Measurements from ENCODE around the gene SENP1.
A peak's percentile ranks its signal among the peaks of the same experiment; 100 is the strongest.

The SENP1 gene

GRCh38 chr12:48005001-48005749, 100.7 kb downstream of the SENP1 start:
- no peaks in the 10 kb centered on the region for H3K9me3 Mint-ChIP-seq
- H3K4me3 Mint-ChIP-seq = peak overlapping the region; percentile 83 to 88 (median 83)
- no peaks in the 10 kb centered on the region for H3K36me3 Mint-ChIP-seq (ENCODE audit: low read depth)
- peaks cover 52% of the 10 kb centered on the region for H3K4me1 Mint-ChIP-seq
- no peak for TF ChIP-seq CTCF (IDR thresholded peaks at IDR 0.05; ENCODE audit: unreplicated experiment in 3 of 3)
- peak overlapping the region in 1 of 3 experiments; percentile 88 for H3K27ac Mint-ChIP-seq
- H3K27me3 Mint-ChIP-seq (ENCODE audit: low read depth) = peaks cover 92% of the 10 kb centered on the region

- no peak for TF ChIP-seq CTCF (IDR thresholded peaks at IDR 0.05; ENCODE audit: unreplicated experiment in 3 of 3)
- peaks cover 2% of the 10 kb centered on the region for H3K36me3 Mint-ChIP-seq (ENCODE audit: low read depth)
- H3K9me3 Mint-ChIP-seq = no peaks in the 10 kb centered on the region
- peak within 1 kb of the TSS; percentile 88 for H3K4me3 Mint-ChIP-seq
- H3K27ac Mint-ChIP-seq = peak within 1 kb of the TSS in 1 of 3 experiments; percentile 88
- H3K4me1 Mint-ChIP-seq = peaks cover 56% of the 10 kb centered on the region
- H3K27me3 Mint-ChIP-seq (ENCODE audit: low read depth) = peaks cover 99% of the 10 kb centered on the region
Measured at GRCh38 chr12:48004053-48004941, 101.6 kb downstream of the SENP1 start, which contains the start of gene COL2A1. COL2A1 (minus strand) TSS chr12:48004476; CDS start chr12:48004321, 155 bp downstream.

GRCh38 chr12:48003226-48004052, 102.4 kb downstream of the SENP1 start:
- Mint-ChIP-seq H3K9me3 (no peaks in the 10 kb centered on the region), H3K4me1 (peaks cover 57% of the 10 kb centered on the region), H3K27ac (peak overlapping the region in 1 of 3 experiments; percentile 68), H3K4me3 (peak overlapping the region; percentile 88), H3K27me3 (ENCODE audit: low read depth) (peaks cover 99% of the 10 kb centered on the region), H3K36me3 (ENCODE audit: low read depth) (peaks cover 8% of the 10 kb centered on the region)
- no peak for TF ChIP-seq CTCF (IDR thresholded peaks at IDR 0.05; ENCODE audit: unreplicated experiment in 3 of 3)

- no peak for TF ChIP-seq CTCF (IDR thresholded peaks at IDR 0.05; ENCODE audit: unreplicated experiment in 3 of 3)
Measured at GRCh38 chr12:48002773-48003218, 103.1 kb downstream of the SENP1 start.

GRCh38 chr12:48002414-48002730, 103.5 kb downstream of the SENP1 start:
- peak overlapping the region in 1 of 3 experiments; percentile 65 for H3K27ac Mint-ChIP-seq
- H3K4me3 Mint-ChIP-seq = peak overlapping the region; percentile 88
- H3K9me3 Mint-ChIP-seq = no peaks in the 10 kb centered on the region
- TF ChIP-seq CTCF (IDR thresholded peaks at IDR 0.05; ENCODE audit: unreplicated experiment in 3 of 3) = no peak
- peaks cover 57% of the 10 kb centered on the region for H3K4me1 Mint-ChIP-seq
- peaks cover 97% of the 10 kb centered on the region for H3K27me3 Mint-ChIP-seq (ENCODE audit: low read depth)
- H3K36me3 Mint-ChIP-seq (ENCODE audit: low read depth) = peaks cover 16% of the 10 kb centered on the region

More at GRCh38 chr12:48002773-48003218, 103.1 kb downstream of the SENP1 start:
- peaks cover 57% of the 10 kb centered on the region for H3K4me1 Mint-ChIP-seq
- H3K27ac Mint-ChIP-seq = peak overlapping the region in 1 of 3 experiments; percentile 68
- no peaks in the 10 kb centered on the region for H3K9me3 Mint-ChIP-seq
- H3K4me3 Mint-ChIP-seq = peak overlapping the region; percentile 88
- peaks cover 14% of the 10 kb centered on the region for H3K36me3 Mint-ChIP-seq (ENCODE audit: low read depth)
- H3K27me3 Mint-ChIP-seq (ENCODE audit: low read depth) = peaks cover 100% of the 10 kb centered on the region
